K562 (cell line): Measurements from ENCODE around the gene SNAI1. TPM values are rescaled to one million over a fixed set of nuclear protein-coding genes. Genes with fewer than 3 reads are reported as not detected.

Source experiments
- CAMTA2 ChIP-seq: fragments of 250-450 bp; sonication (Bioruptor Pico); conservative IDR thresholded peaks from 2 replicates; pipeline ENCODE4 v1.5.1; 2022
- CTCF ChIP-seq, 3 experiments: IDR thresholded peaks in 2 of 3; conservative IDR thresholded peaks in 1 of 3; 2 replicates each; pipeline ENCODE4 v1.5.1; 2011 to 2012; ENCODE audit warnings: low read length in 3 of 3, mild to moderate bottlenecking in 3 of 3, control low read depth in 2 of 3, improper control_type of control experiment in 1 of 3, inconsistent platforms in 1 of 3, low read depth in 1 of 3, mixed read lengths in 1 of 3, moderate library complexity in 1 of 3; ENCODE audit not compliant: insufficient read depth in 2 of 3
- E2F5 ChIP-seq: sonication (generic); formaldehyde crosslinking; IDR thresholded peaks from 2 replicates; pipeline ENCODE4 v1.8.0; 2022; ENCODE audit warnings: mild to moderate bottlenecking, missing genetic modification reagents
- E2F8 ChIP-seq: fragments of 450-650 bp; IDR thresholded peaks from 2 replicates; pipeline ENCODE4 v1.7.1; 2018; ENCODE audit warnings: mild to moderate bottlenecking, low read depth; ENCODE audit not compliant: partially characterized antibody
- IRF9 ChIP-seq: fragments of 450-650 bp; IDR thresholded peaks from 2 replicates; pipeline ENCODE4 v1.6.1; 2016; ENCODE audit warnings: missing biosample characterization, missing genetic modification characterization
- KDM1A ChIP-seq, 2 experiments: fragments of 450-650 bp; IDR thresholded peaks; 2 replicates each; pipeline ENCODE4 v1.6.1; 2016; ENCODE audit warnings: mild to moderate bottlenecking in 2 of 2
- MBD2 ChIP-seq: sonication (generic); IDR thresholded peaks from 2 replicates; pipeline ENCODE4 v1.6.1; 2016; ENCODE audit warnings: low read depth, borderline replicate concordance
- MTA2 ChIP-seq: fragments of 450-650 bp; IDR thresholded peaks from 2 replicates; pipeline ENCODE4 v1.6.1; 2016; ENCODE audit warnings: low read depth
- PCBP2 ChIP-seq: fragments of 200-400 bp; formaldehyde crosslinking; IDR thresholded peaks from 2 replicates; pipeline ENCODE4 v1.6.1; 2018; ENCODE audit warnings: low read length, low read depth, mild to moderate bottlenecking, moderate library complexity; ENCODE audit not compliant: poor library complexity, severe bottlenecking
- PRPF4 ChIP-seq: fragments of 200-400 bp; formaldehyde crosslinking; IDR thresholded peaks from one replicate; pipeline ENCODE4 v1.6.1; 2017; ENCODE audit warnings: low read length, low read depth, mild to moderate bottlenecking; ENCODE audit not compliant: insufficient read depth, poor library complexity, severe bottlenecking
- SMARCA4 ChIP-seq: fragments of 450-650 bp; IDR thresholded peaks from 2 replicates; pipeline ENCODE4 v1.6.1; 2016
- TRIM24 ChIP-seq, 2 experiments: fragments of 450-650 bp; IDR thresholded peaks; 2 replicates each; pipeline ENCODE4 v1.6.1; 2016
- ZNF217 ChIP-seq: sonication (generic); formaldehyde crosslinking; IDR thresholded peaks from 2 replicates; pipeline ENCODE4 v1.8.0; 2022; ENCODE audit warnings: mild to moderate bottlenecking, missing genetic modification reagents
- polyA plus RNA-seq, 8 experiments: library from polyadenylated mRNA; depleted of rRNA in 4 of 8; stranded (reverse) in 5 of 8; unstranded in 3 of 8; fragments of >200 nt; fragmentation: Nextera tagmentation in 2 of 8; fragmentation: Illumina TruSeq in 1 of 8; extraction: Ambion mirVana in 2 of 8; extraction: Trizol in 1 of 8; gene quantifications; 2 replicates each; pipeline versions ENCODE4 v1.2.1 to v1.2.3, GENCODE V29; 2011 to 2014; ENCODE audit warnings: inconsistent platforms in 1 of 8, missing spikeins in 1 of 8
- total RNA-seq, 7 experiments: library from RNA; depleted of rRNA in 6 of 7; stranded (reverse); fragments of >200 nt in 6 of 7; fragmentation: Illumina TruSeq in 2 of 7; extraction: Trizol in 2 of 7; gene quantifications; 2 replicates each; pipeline versions ENCODE4 v1.2.1 to v1.2.3, GENCODE V29; 2011 to 2021; ENCODE audit warnings: low replicate concordance in 1 of 7

SNAI1 gene
- total and polyA plus RNA-seq, 9 of the 15 experiments (the other 6 are each of a cell fraction or from before 2014, with no cell fraction given): 0.32 to 11.6 (median 2.0) TPM

- TF ChIP-seq CTCF (IDR thresholded peaks at IDR 0.05 in 2 of 3, conservative IDR thresholded peaks at IDR 0.05 in 1 of 3; ENCODE audit: insufficient read depth in 2 of 3, low read depth in 1 of 3, low read length in 3 of 3) (no peak), MTA2 (no peak), MBD2 (no peak), SMARCA4 (0 out of 2 replicates have a peak, but pooled peaks have one; percentile 26), E2F8 (no peak), PRPF4 (peak; percentile 12), KDM1A (IDR thresholded peaks at IDR 0.05) (peak in 1 of 2 experiments; percentile 14; a peak in 1 of 4 replicates), CAMTA2 (CRISPR knock-in tag) (no peak), PCBP2 (no peak), IRF9 (tag) (no peak), TRIM24 (IDR thresholded peaks at IDR 0.05) (no peak), E2F5 (no peak), ZNF217 (CRISPR knock-in tag) (no peak)
These were observed 505 bp downstream of the SNAI1 start (continued) for GRCh38 chr20:49983123-49983847.
